Measurements from ENCODE around the gene HERC2. TPM values are rescaled to one million over a fixed set of nuclear protein-coding genes. Genes with fewer than 3 reads are reported as not detected.

HERC2 gene
- total and polyA plus RNA-seq, 12 donors = 24.4 to 77.0 (median 60.3) TPM

GRCh38 chr15:28106294-28107110, 215.5 kb downstream of the HERC2 start:
- Histone ChIP-seq H3K4me3 (peak overlapping the region; percentile 47 to 63 (median 58)), H3K36me3 (peaks cover 0 to 11% (median 6%) of the 10 kb centered on the region in 9 donors), H3K27me3 (peaks cover 0 to 31% (median 20%) of the 10 kb centered on the region in 7 donors), H3K9me3 (no peaks in the 10 kb centered on the region), H3K4me1 (peaks cover 3 to 17% (median 14%) of the 10 kb centered on the region in 9 donors), H3K27ac (no peak overlapping the region)
- intact Hi-C loops (cut with DNase I) = no loop called here
- no peak for TF ChIP-seq CTCF (IDR thresholded peaks at IDR 0.05)
- DNase-seq = no peak
- 5% methylated on average over 74 to 81 of the region's 81 CpGs for WGBS, 2 donors
- peak in 6 of 8 donors; percentile 12 to 64 (median 38) for ATAC-seq

DNA sequence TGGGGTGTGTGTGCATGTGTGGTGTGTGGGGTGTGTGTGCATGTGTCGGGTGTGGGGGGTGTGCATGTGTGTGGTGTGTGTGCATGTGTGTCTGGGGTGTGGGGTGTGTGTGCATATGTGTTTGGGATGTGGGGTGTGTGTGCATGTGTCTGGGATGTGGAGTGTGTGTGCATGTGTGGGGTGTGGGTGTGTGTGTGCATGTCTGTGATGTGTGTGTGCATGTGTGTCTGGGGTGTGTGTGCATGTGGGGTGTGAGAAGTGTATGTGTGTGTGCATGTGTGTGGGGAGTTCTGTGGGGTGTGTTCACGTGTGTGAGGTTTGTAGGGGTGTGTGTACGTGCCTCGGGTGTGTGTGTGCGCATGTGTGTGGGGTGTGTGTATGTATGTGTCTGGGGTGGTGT, 216.2 kb downstream of the HERC2 start:
- DNase-seq (no peak), ATAC-seq (no peak)
- no peak overlapping the region for H3K4me3 ChIP-seq
- H3K27me3 ChIP-seq = peaks cover 0 to 36% (median 27%) of the 10 kb centered on the region in 7 donors
- peaks cover 3 to 17% (median 14%) of the 10 kb centered on the region in 9 donors for H3K4me1 ChIP-seq
- intact Hi-C loops (cut with DNase I) = no loop called here
- 90 to 94% methylated on average over 5 of the region's 5 CpGs for WGBS, 2 donors
- peaks cover 0 to 4% (median 0%) of the 10 kb centered on the region in 9 donors for H3K36me3 ChIP-seq
- H3K27ac ChIP-seq = no peak overlapping the region
- no peaks in the 10 kb centered on the region for H3K9me3 ChIP-seq
- no peak for TF ChIP-seq CTCF (IDR thresholded peaks at IDR 0.05)

GRCh38 chr15:28105224-28105791, 216.7 kb downstream of the HERC2 start:
- intact Hi-C loops (cut with DNase I) = no loop called here
- Histone ChIP-seq H3K4me1 (peaks cover 3 to 17% (median 14%) of the 10 kb centered on the region in 9 donors), H3K4me3 (no peak overlapping the region), H3K9me3 (no peaks in the 10 kb centered on the region), H3K27ac (no peak overlapping the region), H3K27me3 (peaks cover 0 to 41% (median 32%) of the 10 kb centered on the region in 7 donors), H3K36me3 (no peaks in the 10 kb centered on the region)
- ATAC-seq = no peak
- no peak for TF ChIP-seq CTCF (IDR thresholded peaks at IDR 0.05)
- WGBS, 2 donors = 96% methylated on average over 9 of the region's 9 CpGs
- no peak for DNase-seq

GRCh38 chr15:28104326-28104725, 217.7 kb downstream of the HERC2 start:
- intact Hi-C loops (cut with DNase I) = no loop called here
- H3K36me3 ChIP-seq = no peaks in the 10 kb centered on the region
- H3K4me1 ChIP-seq = peaks cover 3 to 22% (median 17%) of the 10 kb centered on the region in 9 donors
- peaks cover 0 to 49% (median 42%) of the 10 kb centered on the region in 7 donors for H3K27me3 ChIP-seq
- no peak for TF ChIP-seq CTCF (IDR thresholded peaks at IDR 0.05)
- no peak overlapping the region for H3K27ac ChIP-seq
- ATAC-seq (no peak), DNase-seq (no peak)
- no peaks in the 10 kb centered on the region for H3K9me3 ChIP-seq
- WGBS, 2 donors = 90 to 94% methylated on average over 10 of the region's 10 CpGs
- H3K4me3 ChIP-seq = no peak overlapping the region

Measured in heart right ventricle (tissue), 16 donors.